Ramos (cell line): ENCODE results near the gene PXN.

Experiments
- in situ Hi-C: fragments of 300-500 bp; cut with MboI; formaldehyde crosslinking; loops from one replicate; pipeline ENCODE4 v1.14.3; 2022; ENCODE audit warnings: low sequenced_read_pairs; ENCODE audit not compliant: unreplicated experiment

The PXN gene

GRCh38 chr12:120265473-120266179 is at the start of gene PXN:
TSS of gene PXN (minus strand) at chr12:120265730. CDS start at chr12:120265629, 101 bp downstream.
- in situ Hi-C loops, result loop anchor here (25.0 kb wide), 1 partner anchor 578 kb away; no protein-coding TSS in a partner anchor

GRCh38 chr12:120314220-120314619 is 48.7 kb upstream of the PXN start:
- in situ Hi-C loops, result no loop called here

GRCh38 chr12:120301962-120302815 is 36.7 kb upstream of the PXN start, which contains the start of gene SIRT4:
TSS of gene SIRT4 (plus strand) at chr12:120302321. CDS start at chr12:120303562, 1,241 bp downstream.
- in situ Hi-C loops, result no loop called here

GRCh38 chr12:120292661-120293531 is 27.4 kb upstream of the PXN start, which contains the start of gene RNU4-1:
TSS of gene RNU4-1 (minus strand) at chr12:120293237.
- in situ Hi-C loops, result no loop called here

GRCh38 chr12:120292411-120292660 is 26.8 kb upstream of the PXN start:
- in situ Hi-C loops, result no loop called here

- in situ Hi-C loops, result no loop called here
Observed at GRCh38 chr12:120290609-120291305, 25.2 kb upstream of the PXN start.

- in situ Hi-C loops, result no loop called here
Observed at GRCh38 chr12:120287491-120287890, 22.0 kb upstream of the PXN start.

GRCh38 chr12:120286768-120287490 is 21.4 kb upstream of the PXN start:
- in situ Hi-C loops, result no loop called here

GRCh38 chr12:120284381-120284780 is 18.9 kb upstream of the PXN start:
- in situ Hi-C loops, result no loop called here

- in situ Hi-C loops, result no loop called here
Observed at GRCh38 chr12:120283318-120283717, 17.8 kb upstream of the PXN start.

GRCh38 chr12:120278137-120279069 is 12.9 kb upstream of the PXN start:
- in situ Hi-C loops, result no loop called here

- in situ Hi-C loops, result no loop called here
Observed at GRCh38 chr12:120276734-120277133, 11.2 kb upstream of the PXN start.

GRCh38 chr12:120267736-120268135 is 2.2 kb upstream of the PXN start:
- in situ Hi-C loops, result loop anchor here (25.0 kb wide), 1 partner anchor 580 kb away; no protein-coding TSS in a partner anchor

- in situ Hi-C loops, result loop anchor here (25.0 kb wide), 1 partner anchor 579 kb away; no protein-coding TSS in a partner anchor
Observed at GRCh38 chr12:120266180-120266870, 795 bp upstream of the PXN start.

- in situ Hi-C loops, result loop anchor here (25.0 kb wide), 1 partner anchor 578 kb away; no protein-coding TSS in a partner anchor
Observed at GRCh38 chr12:120264904-120265472, 542 bp downstream of the PXN start.

GRCh38 chr12:120264086-120264903 is 1.2 kb downstream of the PXN start:
- in situ Hi-C loops, result loop anchor here (25.0 kb wide), 1 partner anchor 577 kb away; no protein-coding TSS in a partner anchor
